H1 (cell line): ENCODE results near the gene RPL7A. TPM values are rescaled to one million over a fixed set of nuclear protein-coding genes. Genes with fewer than 3 reads are reported as not detected.

Experiments used
- CTCF ChIA-PET: fragments of 300-600 bp; sonication (Branson Sonifier 250); formaldehyde crosslinking; loops from one replicate; lab custom pipeline; 2021; ENCODE audit not compliant: partially characterized antibody; lab: Charles Lee
- POLR2A ChIA-PET: fragments of 300-600 bp; sonication (Branson Sonifier 250); formaldehyde crosslinking; loops from one replicate; lab custom pipeline; 2021; ENCODE audit warnings: inconsistent platforms; ENCODE audit not compliant: partially characterized antibody; lab: Charles Lee
- DNase-seq, 2 experiments: peaks; one replicate each; pipeline versions ENCODE4 v3.0.0 to v3.0.0-alpha.2; 2010 to 2022; ENCODE audit warnings: low spot score in 2 of 2, low read depth in 1 of 2, mixed read lengths in 1 of 2
- FAIRE-seq: peaks from 2 replicates; lab custom pipeline; 2011; peaks lifted over from hg19 to GRCh38; lab: Jason Lieb, UNC
- H2AFZ ChIP-seq: 2 replicates; pipeline ENCODE4 v1.8.1; 2012; ENCODE audit warnings: low read length, inconsistent platforms
- H2AK5ac ChIP-seq: 2 replicates; pipeline ENCODE4 v1.6.1; 2013; ENCODE audit warnings: low read depth, low read length
- H2BK120ac ChIP-seq: replicated peaks from 2 replicates; pipeline ENCODE3; 2013; ENCODE audit warnings: low read depth, low read length, inconsistent platforms
- H2BK12ac ChIP-seq: 2 replicates; pipeline ENCODE4 v1.6.1; 2013; ENCODE audit warnings: low read depth, low read length
- H2BK15ac ChIP-seq: 2 replicates; pipeline ENCODE4 v1.6.1; 2013; ENCODE audit warnings: low read length
- H2BK20ac ChIP-seq: 2 replicates; pipeline ENCODE4 v1.6.1; 2013; ENCODE audit warnings: low read length
- H2BK5ac ChIP-seq: 2 replicates; pipeline ENCODE4 v1.6.1; 2013; ENCODE audit warnings: low read depth, low read length
- H3K14ac ChIP-seq: 2 replicates; pipeline ENCODE4 v1.6.1; 2013; ENCODE audit warnings: inconsistent platforms; ENCODE audit not compliant: insufficient read length
- H3K18ac ChIP-seq: 2 replicates; pipeline ENCODE4 v1.6.1; 2013; ENCODE audit warnings: low read length; ENCODE audit errors: extremely low read depth
- H3K23ac ChIP-seq: 2 replicates; pipeline ENCODE4 v1.6.1; 2013; ENCODE audit warnings: inconsistent platforms; ENCODE audit not compliant: insufficient read length
- H3K23me2 ChIP-seq: 2 replicates; pipeline ENCODE4 v1.6.1; 2013; ENCODE audit warnings: low read depth, low read length
- H3K27ac ChIP-seq: 2 replicates; pipeline ENCODE4 v1.6.1; 2011; ENCODE audit warnings: low read depth, low read length, inconsistent platforms
- H3K27me3 ChIP-seq, 4 experiments: replicated peaks in 1 of 4; 1 replicate in 1 of 4; 2 replicates in 3 of 4; pipeline versions ENCODE4 v1.6.1 to v1.8.1; 2011 to 2013; ENCODE audit warnings: low read length in 3 of 4, mild to moderate bottlenecking in 3 of 4, inconsistent platforms in 2 of 4, mixed read lengths in 2 of 4, moderate library complexity in 1 of 4; ENCODE audit not compliant: control insufficient read depth in 3 of 4, insufficient read depth in 3 of 4; ENCODE audit errors: extremely low read depth in 1 of 4
- H3K36me3 ChIP-seq, 4 experiments: 2 replicates each; pipeline versions ENCODE4 v1.6.1 to v1.8.1; 2011 to 2013; ENCODE audit warnings: mild to moderate bottlenecking in 4 of 4, low read length in 3 of 4, moderate library complexity in 2 of 4, control low read depth in 1 of 4, inconsistent platforms in 1 of 4; ENCODE audit not compliant: insufficient read depth in 4 of 4, control insufficient read depth in 2 of 4
- H3K4ac ChIP-seq: replicated peaks from 2 replicates; pipeline ENCODE3; 2013; ENCODE audit warnings: low read length, low read depth, mixed read lengths, inconsistent platforms; ENCODE audit not compliant: insufficient read length
- H3K4me1 ChIP-seq, 4 experiments: replicated peaks in 1 of 4; 1 replicate in 1 of 4; 2 replicates in 3 of 4; pipeline versions ENCODE4 v1.6.1 to v1.8.1; 2011 to 2013; ENCODE audit warnings: low read length in 3 of 4, inconsistent platforms in 2 of 4, mixed read lengths in 1 of 4; ENCODE audit not compliant: insufficient read depth in 4 of 4, control insufficient read depth in 3 of 4
- H3K4me2 ChIP-seq, 2 experiments: 2 replicates each; pipeline versions ENCODE4 v1.6.1 to v1.8.1; 2011 to 2013; ENCODE audit warnings: low read depth in 2 of 2, low read length in 2 of 2, control low read depth in 1 of 2, inconsistent platforms in 1 of 2, mild to moderate bottlenecking in 1 of 2; ENCODE audit not compliant: insufficient read depth in 1 of 2
- H3K4me3 ChIP-seq, 4 experiments: fragments of 200-600, 300-600 bp in 1 of 4; sonication (generic), shearing (Covaris generic), sonication (Bioruptor Twin) in 1 of 4; 2 replicates each; pipeline versions ENCODE4 v1.5.1 to v1.8.1; 2011 to 2016; ENCODE audit warnings: low read length in 4 of 4, low read depth in 3 of 4, control low read depth in 2 of 4, inconsistent platforms in 2 of 4, mild to moderate bottlenecking in 2 of 4, mixed read lengths in 1 of 4, moderate library complexity in 1 of 4; ENCODE audit not compliant: insufficient read depth in 2 of 4; ENCODE audit errors: extremely low read depth in 1 of 4
- H3K56ac ChIP-seq: replicated peaks from 2 replicates; pipeline ENCODE3; 2013; ENCODE audit warnings: low read depth, mild to moderate bottlenecking, mixed read lengths, low read length, inconsistent platforms; ENCODE audit not compliant: insufficient read length
- H3K79me1 ChIP-seq: 2 replicates; pipeline ENCODE4 v1.6.1; 2013; ENCODE audit warnings: low read depth, low read length, control low read depth
- H3K79me2 ChIP-seq, 2 experiments: 2 replicates each; pipeline versions ENCODE4 v1.6.1 to v1.8.1; 2012 to 2013; ENCODE audit warnings: low read length in 2 of 2, mild to moderate bottlenecking in 2 of 2, inconsistent platforms in 1 of 2; ENCODE audit not compliant: insufficient read depth in 2 of 2, control insufficient read depth in 1 of 2
- H3K9ac ChIP-seq, 4 experiments: replicated peaks in 1 of 4; 1 replicate in 1 of 4; 2 replicates in 3 of 4; pipeline versions ENCODE4 v1.6.1 to v1.8.1; 2011 to 2013; ENCODE audit warnings: low read depth in 3 of 4, low read length in 3 of 4, control low read depth in 2 of 4, mild to moderate bottlenecking in 2 of 4, moderate library complexity in 2 of 4, inconsistent platforms in 1 of 4; ENCODE audit errors: extremely low read depth in 1 of 4
- H3K9me3 ChIP-seq, 2 experiments: 2 replicates each; pipeline versions ENCODE4 v1.6.1 to v1.8.1; 2012 to 2013; ENCODE audit warnings: mild to moderate bottlenecking in 2 of 2, moderate library complexity in 2 of 2, control low read depth in 1 of 2, inconsistent platforms in 1 of 2, low read depth in 1 of 2, low read length in 1 of 2, mixed read lengths in 1 of 2; ENCODE audit not compliant: insufficient read depth in 2 of 2
- H4K20me1 ChIP-seq, 2 experiments: replicated peaks in 1 of 2; 2 replicates each; pipeline versions ENCODE3 to v1.8.1; 2011 to 2013; ENCODE audit warnings: inconsistent platforms in 2 of 2, low read length in 2 of 2, mild to moderate bottlenecking in 1 of 2; ENCODE audit not compliant: insufficient read depth in 2 of 2, control insufficient read depth in 1 of 2
- H4K5ac ChIP-seq: 2 replicates; pipeline ENCODE4 v1.6.1; 2013; ENCODE audit warnings: low read length, low read depth, mixed read lengths, inconsistent platforms; ENCODE audit not compliant: insufficient read length
- H4K8ac ChIP-seq: 2 replicates; pipeline ENCODE4 v1.8.0; 2013; ENCODE audit warnings: mild to moderate bottlenecking, moderate library complexity, low read length, inconsistent platforms; ENCODE audit not compliant: insufficient read depth; ENCODE audit errors: extremely low read depth
- H4K91ac ChIP-seq: replicated peaks from 2 replicates; pipeline ENCODE3; 2013; ENCODE audit warnings: low read length, mixed read lengths, inconsistent platforms; ENCODE audit not compliant: insufficient read length
- EP300 ChIP-seq, 2 experiments: IDR thresholded peaks; 1 replicate in 1 of 2; 2 replicates in 1 of 2; pipeline ENCODE4 v1.6.1; 2011 to 2012; ENCODE audit warnings: low read depth in 2 of 2, low read length in 2 of 2, mild to moderate bottlenecking in 2 of 2, borderline replicate concordance in 1 of 2, inconsistent platforms in 1 of 2, moderate library complexity in 1 of 2
- MAX ChIP-seq: IDR thresholded peaks from 2 replicates; pipeline ENCODE4 v1.6.1; 2012; ENCODE audit warnings: inconsistent platforms
- POLR2A ChIP-seq, 2 experiments: IDR thresholded peaks; 1 replicate in 1 of 2; 2 replicates in 1 of 2; pipeline ENCODE4 v1.6.1; 2011; ENCODE audit warnings: low read depth in 2 of 2, low read length in 2 of 2, mild to moderate bottlenecking in 2 of 2; ENCODE audit errors: control extremely low read depth in 1 of 2
- POLR2AphosphoS5 ChIP-seq: IDR thresholded peaks from 2 replicates; pipeline ENCODE4 v1.6.1; 2011; ENCODE audit warnings: low read depth, low read length
- SRF ChIP-seq: IDR thresholded peaks from 2 replicates; pipeline ENCODE4 v1.6.1; 2011; ENCODE audit warnings: mild to moderate bottlenecking, low read depth, low read length, moderate library complexity
- TAF1 ChIP-seq: IDR thresholded peaks from 2 replicates; pipeline ENCODE4 v1.6.1; 2011; ENCODE audit warnings: mild to moderate bottlenecking, low read depth, low read length
- TEAD4 ChIP-seq: IDR thresholded peaks from 2 replicates; pipeline ENCODE4 v1.6.1; 2012; ENCODE audit warnings: low read depth, low read length, inconsistent platforms, mixed read lengths
- YY1 ChIP-seq: IDR thresholded peaks from 2 replicates; pipeline ENCODE4 v1.6.1; 2011; ENCODE audit warnings: low read depth, mild to moderate bottlenecking, low read length
- WGBS, 2 experiments: shearing (Covaris generic) in 1 of 2; methylation state at CpG; one replicate each; pipeline versions ENCODE4 v1.1.6 to v1.1.7; 2013 to 2015; ENCODE audit warnings: low lambda C conversion rate in 2 of 2, mixed read lengths in 2 of 2, inconsistent platforms in 1 of 2, low coverage in 1 of 2, missing lambda C conversion rate in 1 of 2; ENCODE audit not compliant: insufficient replicate concordance in 2 of 2, insufficient coverage in 1 of 2, insufficient read length in 1 of 2; ENCODE audit errors: extremely low coverage in 1 of 2, missing lambda C conversion rate in 1 of 2; 5-methylcytosine and 5-hydroxymethylcytosine counted together
- polyA plus RNA-seq, 7 experiments: library from polyadenylated mRNA; depleted of rRNA in 3 of 7; stranded (reverse) in 5 of 7; unstranded in 2 of 7; fragments of >200 nt in 5 of 7; fragments of 200-250 nt in 2 of 7; gene quantifications; 1 replicate in 5 of 7; 2 replicates in 1 of 7; 4 replicates in 1 of 7; pipeline versions ENCODE4 v1.2.1 to v1.2.3, GENCODE V29; 2011 to 2013; ENCODE audit warnings: missing spikeins in 2 of 7, mixed read lengths in 2 of 7
- total RNA-seq: library from RNA; stranded (reverse); fragmentation: NEBNext Ultra II Directional; extraction: Animal tissue kit (Norgen Biotek cat#: 25700); gene quantifications from 2 replicates; pipeline ENCODE4 v1.2.1, GENCODE V29; 2021
- TF ChIP-seq, protein P1 (sequence below), 3 experiments: IDR thresholded peaks; 1 replicate in 2 of 3; 2 replicates in 1 of 3; pipeline versions ENCODE4 v1.5.1 to v1.6.1; 2011; ENCODE audit warnings: low read length in 3 of 3, mild to moderate bottlenecking in 3 of 3, inconsistent platforms in 2 of 3, low read depth in 1 of 3, moderate library complexity in 1 of 3; ENCODE audit not compliant: insufficient read depth in 1 of 3; ENCODE audit errors: control extremely low read depth in 1 of 3

Gene RPL7A
- total and polyA plus RNA-seq, 2 of the 8 experiments (the other 6 are each of a cell fraction or from before 2014, with no cell fraction given) = 2,578 to 2,783 TPM

GRCh38 chr9:133351908-133352634 lies 4.1 kb downstream of the RPL7A start:
- DNase-seq = peak; percentile 65 to 83
- peak; percentile 39; the same call in 1 of the 2 replicates for TF ChIP-seq YY1
- TF ChIP-seq EP300 (IDR thresholded peaks at IDR 0.05; ENCODE audit: borderline replicate concordance in 1 of 2, low read depth in 2 of 2, low read length in 2 of 2) = no peak
- peak in 1 of 2 experiments; percentile 88; a peak in 2 of 3 replicates for TF ChIP-seq POLR2A (IDR thresholded peaks at IDR 0.05; ENCODE audit: control extremely low read depth in 1 of 2, low read depth in 2 of 2, low read length in 2 of 2)
- TF ChIP-seq POLR2AphosphoS5 = peak; percentile 93
- peak; percentile 30 for TF ChIP-seq MAX
- TF ChIP-seq TEAD4 = no peak
- peak; percentile 62 for TF ChIP-seq TAF1
- TF ChIP-seq, protein P1, sequence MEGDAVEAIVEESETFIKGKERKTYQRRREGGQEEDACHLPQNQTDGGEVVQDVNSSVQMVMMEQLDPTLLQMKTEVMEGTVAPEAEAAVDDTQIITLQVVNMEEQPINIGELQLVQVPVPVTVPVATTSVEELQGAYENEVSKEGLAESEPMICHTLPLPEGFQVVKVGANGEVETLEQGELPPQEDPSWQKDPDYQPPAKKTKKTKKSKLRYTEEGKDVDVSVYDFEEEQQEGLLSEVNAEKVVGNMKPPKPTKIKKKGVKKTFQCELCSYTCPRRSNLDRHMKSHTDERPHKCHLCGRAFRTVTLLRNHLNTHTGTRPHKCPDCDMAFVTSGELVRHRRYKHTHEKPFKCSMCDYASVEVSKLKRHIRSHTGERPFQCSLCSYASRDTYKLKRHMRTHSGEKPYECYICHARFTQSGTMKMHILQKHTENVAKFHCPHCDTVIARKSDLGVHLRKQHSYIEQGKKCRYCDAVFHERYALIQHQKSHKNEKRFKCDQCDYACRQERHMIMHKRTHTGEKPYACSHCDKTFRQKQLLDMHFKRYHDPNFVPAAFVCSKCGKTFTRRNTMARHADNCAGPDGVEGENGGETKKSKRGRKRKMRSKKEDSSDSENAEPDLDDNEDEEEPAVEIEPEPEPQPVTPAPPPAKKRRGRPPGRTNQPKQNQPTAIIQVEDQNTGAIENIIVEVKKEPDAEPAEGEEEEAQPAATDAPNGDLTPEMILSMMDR (IDR thresholded peaks at IDR 0.05; ENCODE audit: control extremely low read depth in 1 of 3, insufficient read depth in 1 of 3, low read depth in 1 of 3, low read length in 3 of 3) = peak in 2 of 3 experiments; percentile 77 to 96; a peak in 3 of 4 replicates
- TF ChIP-seq SRF = no peak

More at GRCh38 chr9:133351908-133352634, 4.1 kb downstream of the RPL7A start:
- Histone ChIP-seq H4K8ac (no peak overlapping the region), H2BK12ac (no peak overlapping the region), H3K4me3 (no peak overlapping the region), H2BK20ac (no peak overlapping the region), H3K9ac (no peak overlapping the region), H2AFZ (no peak overlapping the region), H2AK5ac (no peak overlapping the region), H4K91ac (no peak overlapping the region), H3K9me3 (no peaks in the 10 kb centered on the region), H2BK5ac (no peak overlapping the region), H3K27me3 (no peaks in the 10 kb centered on the region), H3K79me1 (no peaks in the 10 kb centered on the region; the same call in 1 of the 2 replicates), H4K20me1 (peaks cover 6% of the 10 kb centered on the region in 2 experiments), H3K18ac (no peak overlapping the region), H3K27ac (no peak overlapping the region), H3K4ac (no peak overlapping the region), H2BK120ac (no peak overlapping the region), H3K4me2 (no peak overlapping the region), H3K79me2 (peaks cover 5 to 27% of the 10 kb centered on the region in 2 experiments), H3K4me1 (peaks cover 0 to 5% (median 3%) of the 10 kb centered on the region in 4 experiments; a peak in 4 of 7 replicates), H3K23ac (no peak overlapping the region), H3K14ac (no peak overlapping the region), H3K36me3 (peaks cover 20 to 45% (median 39%) of the 10 kb centered on the region in 4 experiments), H3K23me2 (peaks cover 8% of the 10 kb centered on the region; the same call in 1 of the 2 replicates), H4K5ac (no peak overlapping the region), H3K56ac (no peak overlapping the region), H2BK15ac (no peak overlapping the region)
- WGBS, 2 experiments = 83% methylated on average over 14 of the region's 14 CpGs; no CpG with 5 or more reads in 1 of the 2 experiments
- no peak for FAIRE-seq
- ChIA-PET POLR2A (interaction anchor here (0.7 to 16.1 kb wide), 18 partner anchors 2 to 322 kb away, joined by 3 to 461 read pairs (median 6); partner anchors contain the start of genes CACFD1, MED22, RPL7A and STKLD1), CTCF (interaction anchor here (0.6 to 2.6 kb wide), 14 partner anchors 8 to 165 kb away, joined by 3 to 14 read pairs (median 5); no protein-coding TSS in a partner anchor)
